Stimulated activated naive CD4-positive, alpha-beta T cell treated with Interleukin-2 at 50 U/mL for 16 hours (primary cell): ENCODE measurements around the gene SUPV3L1.

Experiments
- DNase-seq: peaks from one replicate; lab custom pipeline; 2025; lab: John Stamatoyannopoulos, UW

Gene SUPV3L1

GRCh38 chr10:69202332-69202731 lies 22.3 kb downstream of the SUPV3L1 start:
- DNase-seq = no peak

GRCh38 chr10:69208761-69209160 lies 28.7 kb downstream of the SUPV3L1 start:
- DNase-seq = no peak

GRCh38 chr10:69209787-69210484 lies 29.9 kb downstream of the SUPV3L1 start:
- DNase-seq = no peak

- no peak for DNase-seq
These were observed 31.1 kb downstream of the SUPV3L1 start for GRCh38 chr10:69211104-69211503.

- DNase-seq = no peak
These were observed 31.5 kb downstream of the SUPV3L1 start for GRCh38 chr10:69211524-69211923.

- no peak for DNase-seq
These were observed 33.7 kb downstream of the SUPV3L1 start for GRCh38 chr10:69213591-69214311.

- no peak for DNase-seq
These were observed 34.7 kb downstream of the SUPV3L1 start for GRCh38 chr10:69214666-69215131.

- no peak for DNase-seq
These were observed 35.6 kb downstream of the SUPV3L1 start for GRCh38 chr10:69215405-69216171.

GRCh38 chr10:69216577-69217118 lies 36.6 kb downstream of the SUPV3L1 start:
- DNase-seq = no peak

GRCh38 chr10:69217119-69217754 lies 37.2 kb downstream of the SUPV3L1 start:
- DNase-seq = no peak

GRCh38 chr10:69218831-69219230 lies 38.8 kb downstream of the SUPV3L1 start:
- no peak for DNase-seq

- no peak for DNase-seq
These were observed 40.0 kb downstream of the SUPV3L1 start, which contains the start of gene HKDC1 for GRCh38 chr10:69220041-69220451. Gene HKDC1, plus strand, starts transcription at chr10:69220332. Its CDS starts 104 bp downstream, at chr10:69220436.

- no peak for DNase-seq
These were observed 40.5 kb downstream of the SUPV3L1 start for GRCh38 chr10:69220507-69220906.

- peak; percentile 76 for DNase-seq
These were observed 42.4 kb downstream of the SUPV3L1 start for GRCh38 chr10:69222157-69223027.

- no peak for DNase-seq
These were observed 43.0 kb downstream of the SUPV3L1 start for GRCh38 chr10:69223028-69223342.

- no peak for DNase-seq
These were observed 45.0 kb downstream of the SUPV3L1 start for GRCh38 chr10:69224862-69225657.

- no peak for DNase-seq
These were observed 45.6 kb downstream of the SUPV3L1 start for GRCh38 chr10:69225681-69226080.

GRCh38 chr10:69226919-69227450 lies 47.0 kb downstream of the SUPV3L1 start:
- no peak for DNase-seq

GRCh38 chr10:69228151-69228550 lies 48.1 kb downstream of the SUPV3L1 start:
- no peak for DNase-seq

- no peak for DNase-seq
These were observed 49.5 kb downstream of the SUPV3L1 start for GRCh38 chr10:69229616-69229916.
